H1 (cell line): Measurements from ENCODE around the gene HTR4. TPM values are rescaled to one million over a fixed set of nuclear protein-coding genes. Genes with fewer than 3 reads are reported as not detected.

ENCODE experiments used
- CTCF ChIA-PET: fragments of 300-600 bp; sonication (Branson Sonifier 250); formaldehyde crosslinking; loops from one replicate; lab custom pipeline; 2021; ENCODE audit not compliant: partially characterized antibody; lab: Charles Lee
- POLR2A ChIA-PET: fragments of 300-600 bp; sonication (Branson Sonifier 250); formaldehyde crosslinking; loops from one replicate; lab custom pipeline; 2021; ENCODE audit warnings: inconsistent platforms; ENCODE audit not compliant: partially characterized antibody; lab: Charles Lee
- DNase-seq, 2 experiments: peaks; one replicate each; pipeline versions ENCODE4 v3.0.0 to v3.0.0-alpha.2; 2010 to 2022; ENCODE audit warnings: low spot score in 2 of 2, low read depth in 1 of 2, mixed read lengths in 1 of 2
- FAIRE-seq: peaks from 2 replicates; lab custom pipeline; 2011; peaks lifted over from hg19 to GRCh38; lab: Jason Lieb, UNC
- H2AFZ ChIP-seq: 2 replicates; pipeline ENCODE4 v1.8.1; 2012; ENCODE audit warnings: low read length, inconsistent platforms
- H2AK5ac ChIP-seq: 2 replicates; pipeline ENCODE4 v1.6.1; 2013; ENCODE audit warnings: low read depth, low read length
- H2BK120ac ChIP-seq: replicated peaks from 2 replicates; pipeline ENCODE3; 2013; ENCODE audit warnings: low read depth, low read length, inconsistent platforms
- H2BK12ac ChIP-seq: 2 replicates; pipeline ENCODE4 v1.6.1; 2013; ENCODE audit warnings: low read depth, low read length
- H2BK15ac ChIP-seq: 2 replicates; pipeline ENCODE4 v1.6.1; 2013; ENCODE audit warnings: low read length
- H2BK20ac ChIP-seq: 2 replicates; pipeline ENCODE4 v1.6.1; 2013; ENCODE audit warnings: low read length
- H2BK5ac ChIP-seq: 2 replicates; pipeline ENCODE4 v1.6.1; 2013; ENCODE audit warnings: low read depth, low read length
- H3K14ac ChIP-seq: 2 replicates; pipeline ENCODE4 v1.6.1; 2013; ENCODE audit warnings: inconsistent platforms; ENCODE audit not compliant: insufficient read length
- H3K18ac ChIP-seq: 2 replicates; pipeline ENCODE4 v1.6.1; 2013; ENCODE audit warnings: low read length; ENCODE audit errors: extremely low read depth
- H3K23ac ChIP-seq: 2 replicates; pipeline ENCODE4 v1.6.1; 2013; ENCODE audit warnings: inconsistent platforms; ENCODE audit not compliant: insufficient read length
- H3K23me2 ChIP-seq: 2 replicates; pipeline ENCODE4 v1.6.1; 2013; ENCODE audit warnings: low read depth, low read length
- H3K27ac ChIP-seq: 2 replicates; pipeline ENCODE4 v1.6.1; 2011; ENCODE audit warnings: low read depth, low read length, inconsistent platforms
- H3K27me3 ChIP-seq, 4 experiments: replicated peaks in 1 of 4; 1 replicate in 1 of 4; 2 replicates in 3 of 4; pipeline versions ENCODE4 v1.6.1 to v1.8.1; 2011 to 2013; ENCODE audit warnings: low read length in 3 of 4, mild to moderate bottlenecking in 3 of 4, inconsistent platforms in 2 of 4, mixed read lengths in 2 of 4, moderate library complexity in 1 of 4; ENCODE audit not compliant: control insufficient read depth in 3 of 4, insufficient read depth in 3 of 4; ENCODE audit errors: extremely low read depth in 1 of 4
- H3K36me3 ChIP-seq, 4 experiments: 2 replicates each; pipeline versions ENCODE4 v1.6.1 to v1.8.1; 2011 to 2013; ENCODE audit warnings: mild to moderate bottlenecking in 4 of 4, low read length in 3 of 4, moderate library complexity in 2 of 4, control low read depth in 1 of 4, inconsistent platforms in 1 of 4; ENCODE audit not compliant: insufficient read depth in 4 of 4, control insufficient read depth in 2 of 4
- H3K4ac ChIP-seq: replicated peaks from 2 replicates; pipeline ENCODE3; 2013; ENCODE audit warnings: low read length, low read depth, mixed read lengths, inconsistent platforms; ENCODE audit not compliant: insufficient read length
- H3K4me1 ChIP-seq, 4 experiments: replicated peaks in 1 of 4; 1 replicate in 1 of 4; 2 replicates in 3 of 4; pipeline versions ENCODE4 v1.6.1 to v1.8.1; 2011 to 2013; ENCODE audit warnings: low read length in 3 of 4, inconsistent platforms in 2 of 4, mixed read lengths in 1 of 4; ENCODE audit not compliant: insufficient read depth in 4 of 4, control insufficient read depth in 3 of 4
- H3K4me2 ChIP-seq, 2 experiments: 2 replicates each; pipeline versions ENCODE4 v1.6.1 to v1.8.1; 2011 to 2013; ENCODE audit warnings: low read depth in 2 of 2, low read length in 2 of 2, control low read depth in 1 of 2, inconsistent platforms in 1 of 2, mild to moderate bottlenecking in 1 of 2; ENCODE audit not compliant: insufficient read depth in 1 of 2
- H3K4me3 ChIP-seq, 4 experiments: fragments of 200-600, 300-600 bp in 1 of 4; sonication (generic), shearing (Covaris generic), sonication (Bioruptor Twin) in 1 of 4; 2 replicates each; pipeline versions ENCODE4 v1.5.1 to v1.8.1; 2011 to 2016; ENCODE audit warnings: low read length in 4 of 4, low read depth in 3 of 4, control low read depth in 2 of 4, inconsistent platforms in 2 of 4, mild to moderate bottlenecking in 2 of 4, mixed read lengths in 1 of 4, moderate library complexity in 1 of 4; ENCODE audit not compliant: insufficient read depth in 2 of 4; ENCODE audit errors: extremely low read depth in 1 of 4
- H3K56ac ChIP-seq: replicated peaks from 2 replicates; pipeline ENCODE3; 2013; ENCODE audit warnings: low read depth, mild to moderate bottlenecking, mixed read lengths, low read length, inconsistent platforms; ENCODE audit not compliant: insufficient read length
- H3K79me1 ChIP-seq: 2 replicates; pipeline ENCODE4 v1.6.1; 2013; ENCODE audit warnings: low read depth, low read length, control low read depth
- H3K79me2 ChIP-seq, 2 experiments: 2 replicates each; pipeline versions ENCODE4 v1.6.1 to v1.8.1; 2012 to 2013; ENCODE audit warnings: low read length in 2 of 2, mild to moderate bottlenecking in 2 of 2, inconsistent platforms in 1 of 2; ENCODE audit not compliant: insufficient read depth in 2 of 2, control insufficient read depth in 1 of 2
- H3K9ac ChIP-seq, 4 experiments: replicated peaks in 1 of 4; 1 replicate in 1 of 4; 2 replicates in 3 of 4; pipeline versions ENCODE4 v1.6.1 to v1.8.1; 2011 to 2013; ENCODE audit warnings: low read depth in 3 of 4, low read length in 3 of 4, control low read depth in 2 of 4, mild to moderate bottlenecking in 2 of 4, moderate library complexity in 2 of 4, inconsistent platforms in 1 of 4; ENCODE audit errors: extremely low read depth in 1 of 4
- H3K9me3 ChIP-seq, 2 experiments: 2 replicates each; pipeline versions ENCODE4 v1.6.1 to v1.8.1; 2012 to 2013; ENCODE audit warnings: mild to moderate bottlenecking in 2 of 2, moderate library complexity in 2 of 2, control low read depth in 1 of 2, inconsistent platforms in 1 of 2, low read depth in 1 of 2, low read length in 1 of 2, mixed read lengths in 1 of 2; ENCODE audit not compliant: insufficient read depth in 2 of 2
- H4K20me1 ChIP-seq, 2 experiments: replicated peaks in 1 of 2; 2 replicates each; pipeline versions ENCODE3 to v1.8.1; 2011 to 2013; ENCODE audit warnings: inconsistent platforms in 2 of 2, low read length in 2 of 2, mild to moderate bottlenecking in 1 of 2; ENCODE audit not compliant: insufficient read depth in 2 of 2, control insufficient read depth in 1 of 2
- H4K5ac ChIP-seq: 2 replicates; pipeline ENCODE4 v1.6.1; 2013; ENCODE audit warnings: low read length, low read depth, mixed read lengths, inconsistent platforms; ENCODE audit not compliant: insufficient read length
- H4K8ac ChIP-seq: 2 replicates; pipeline ENCODE4 v1.8.0; 2013; ENCODE audit warnings: mild to moderate bottlenecking, moderate library complexity, low read length, inconsistent platforms; ENCODE audit not compliant: insufficient read depth; ENCODE audit errors: extremely low read depth
- H4K91ac ChIP-seq: replicated peaks from 2 replicates; pipeline ENCODE3; 2013; ENCODE audit warnings: low read length, mixed read lengths, inconsistent platforms; ENCODE audit not compliant: insufficient read length
- MAFK ChIP-seq: IDR thresholded peaks from 2 replicates; pipeline ENCODE4 v1.6.1; 2012; ENCODE audit warnings: low read depth, mild to moderate bottlenecking, improper control_type of control experiment, low read length
- YY1 ChIP-seq: IDR thresholded peaks from 2 replicates; pipeline ENCODE4 v1.6.1; 2011; ENCODE audit warnings: low read depth, mild to moderate bottlenecking, low read length
- WGBS, 2 experiments: shearing (Covaris generic) in 1 of 2; methylation state at CpG; one replicate each; pipeline versions ENCODE4 v1.1.6 to v1.1.7; 2013 to 2015; ENCODE audit warnings: low lambda C conversion rate in 2 of 2, mixed read lengths in 2 of 2, inconsistent platforms in 1 of 2, low coverage in 1 of 2, missing lambda C conversion rate in 1 of 2; ENCODE audit not compliant: insufficient replicate concordance in 2 of 2, insufficient coverage in 1 of 2, insufficient read length in 1 of 2; ENCODE audit errors: extremely low coverage in 1 of 2, missing lambda C conversion rate in 1 of 2; 5-methylcytosine and 5-hydroxymethylcytosine counted together
- polyA plus RNA-seq, 7 experiments: library from polyadenylated mRNA; depleted of rRNA in 3 of 7; stranded (reverse) in 5 of 7; unstranded in 2 of 7; fragments of >200 nt in 5 of 7; fragments of 200-250 nt in 2 of 7; gene quantifications; 1 replicate in 5 of 7; 2 replicates in 1 of 7; 4 replicates in 1 of 7; pipeline versions ENCODE4 v1.2.1 to v1.2.3, GENCODE V29; 2011 to 2013; ENCODE audit warnings: missing spikeins in 2 of 7, mixed read lengths in 2 of 7
- total RNA-seq: library from RNA; stranded (reverse); fragmentation: NEBNext Ultra II Directional; extraction: Animal tissue kit (Norgen Biotek cat#: 25700); gene quantifications from 2 replicates; pipeline ENCODE4 v1.2.1, GENCODE V29; 2021
- TF ChIP-seq, protein P1 (sequence below), 3 experiments: IDR thresholded peaks; 1 replicate in 2 of 3; 2 replicates in 1 of 3; pipeline versions ENCODE4 v1.5.1 to v1.6.1; 2011; ENCODE audit warnings: low read length in 3 of 3, mild to moderate bottlenecking in 3 of 3, inconsistent platforms in 2 of 3, low read depth in 1 of 3, moderate library complexity in 1 of 3; ENCODE audit not compliant: insufficient read depth in 1 of 3; ENCODE audit errors: control extremely low read depth in 1 of 3

The HTR4 gene
- total and polyA plus RNA-seq, 2 of the 8 experiments (the other 6 are each of a cell fraction or from before 2014, with no cell fraction given), result not detected

DNA sequence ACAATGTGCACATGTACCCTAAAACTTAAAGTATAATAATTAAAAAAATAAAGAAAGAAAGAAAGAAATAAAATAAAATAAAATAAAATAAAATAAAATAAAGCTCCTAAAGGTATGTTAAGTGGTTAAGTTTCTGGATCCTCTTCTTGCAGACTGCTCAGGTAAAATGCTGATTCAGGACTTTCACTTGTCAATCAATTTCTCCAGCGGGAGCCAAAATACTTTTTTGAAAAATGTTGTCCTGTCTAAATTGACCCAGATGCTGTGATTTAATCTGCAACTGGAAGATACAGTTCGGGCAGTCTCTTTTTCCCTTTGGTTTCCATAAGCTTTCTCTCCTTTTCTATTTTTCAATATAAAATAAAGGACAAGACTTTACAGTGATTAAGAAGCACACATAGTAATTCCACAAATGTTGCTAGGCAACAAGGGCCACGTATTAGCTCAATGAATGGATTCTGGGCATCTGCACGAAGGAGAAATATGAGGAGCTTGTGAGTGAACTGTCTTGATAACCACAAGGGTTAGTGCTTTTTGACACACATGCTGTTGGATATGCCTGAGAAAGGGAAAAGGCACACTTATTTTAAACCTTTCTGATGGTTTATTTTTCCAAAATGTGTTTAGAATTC, 38.6 kb downstream of the HTR4 start:
- Histone ChIP-seq H3K36me3 (no peaks in the 10 kb centered on the region), H3K27me3 (no peaks in the 10 kb centered on the region), H3K9me3 (no peaks in the 10 kb centered on the region), H3K4me2 (no peak overlapping the region), H3K4me3 (no peak overlapping the region), H3K23ac (no peak overlapping the region), H2BK120ac (no peak overlapping the region), H4K20me1 (no peaks in the 10 kb centered on the region), H3K79me2 (no peaks in the 10 kb centered on the region), H3K4ac (no peak overlapping the region), H3K79me1 (no peaks in the 10 kb centered on the region), H2BK20ac (no peak overlapping the region), H4K5ac (no peak overlapping the region), H4K8ac (no peak overlapping the region), H3K27ac (no peak overlapping the region), H2BK15ac (no peak overlapping the region), H2AK5ac (no peak overlapping the region), H3K23me2 (no peaks in the 10 kb centered on the region), H2BK12ac (no peak overlapping the region), H2BK5ac (no peak overlapping the region), H3K4me1 (no peaks in the 10 kb centered on the region), H3K9ac (no peak overlapping the region), H4K91ac (no peak overlapping the region), H3K18ac (no peak overlapping the region), H3K56ac (no peak overlapping the region), H2AFZ (no peak overlapping the region), H3K14ac (no peak overlapping the region)
- 94% methylated on average over 4 of the region's 4 CpGs; no CpG with 5 or more reads in 1 of the 2 experiments for WGBS, 2 experiments
- no peak for FAIRE-seq
- CTCF ChIA-PET, result interaction anchor here (1.0 kb wide), 1 partner anchor 45 kb away, joined by 3 read pairs; no protein-coding TSS in a partner anchor
- no peak for DNase-seq
- POLR2A ChIA-PET, result no interaction called here
- TF ChIP-seq MAFK (peak; percentile 55), YY1 (no peak)
- TF ChIP-seq, protein P1, sequence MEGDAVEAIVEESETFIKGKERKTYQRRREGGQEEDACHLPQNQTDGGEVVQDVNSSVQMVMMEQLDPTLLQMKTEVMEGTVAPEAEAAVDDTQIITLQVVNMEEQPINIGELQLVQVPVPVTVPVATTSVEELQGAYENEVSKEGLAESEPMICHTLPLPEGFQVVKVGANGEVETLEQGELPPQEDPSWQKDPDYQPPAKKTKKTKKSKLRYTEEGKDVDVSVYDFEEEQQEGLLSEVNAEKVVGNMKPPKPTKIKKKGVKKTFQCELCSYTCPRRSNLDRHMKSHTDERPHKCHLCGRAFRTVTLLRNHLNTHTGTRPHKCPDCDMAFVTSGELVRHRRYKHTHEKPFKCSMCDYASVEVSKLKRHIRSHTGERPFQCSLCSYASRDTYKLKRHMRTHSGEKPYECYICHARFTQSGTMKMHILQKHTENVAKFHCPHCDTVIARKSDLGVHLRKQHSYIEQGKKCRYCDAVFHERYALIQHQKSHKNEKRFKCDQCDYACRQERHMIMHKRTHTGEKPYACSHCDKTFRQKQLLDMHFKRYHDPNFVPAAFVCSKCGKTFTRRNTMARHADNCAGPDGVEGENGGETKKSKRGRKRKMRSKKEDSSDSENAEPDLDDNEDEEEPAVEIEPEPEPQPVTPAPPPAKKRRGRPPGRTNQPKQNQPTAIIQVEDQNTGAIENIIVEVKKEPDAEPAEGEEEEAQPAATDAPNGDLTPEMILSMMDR (IDR thresholded peaks at IDR 0.05; ENCODE audit: control extremely low read depth in 1 of 3, insufficient read depth in 1 of 3, low read depth in 1 of 3, low read length in 3 of 3), result no peak
